NCI-H2227 (cell line): ENCODE data around the gene RASGRP2.
A peak's percentile ranks its signal among the peaks of the same experiment; 100 is the strongest.

ENCODE experiments used
- DNase-seq: peaks from one replicate; lab custom pipeline; 2025; ENCODE audit not compliant: unreplicated experiment; lab: John Stamatoyannopoulos, UW

The RASGRP2 gene

GRCh38 chr11:64757549-64758329, 13.8 kb upstream of the RASGRP2 start:
- no peak for DNase-seq

DNA sequence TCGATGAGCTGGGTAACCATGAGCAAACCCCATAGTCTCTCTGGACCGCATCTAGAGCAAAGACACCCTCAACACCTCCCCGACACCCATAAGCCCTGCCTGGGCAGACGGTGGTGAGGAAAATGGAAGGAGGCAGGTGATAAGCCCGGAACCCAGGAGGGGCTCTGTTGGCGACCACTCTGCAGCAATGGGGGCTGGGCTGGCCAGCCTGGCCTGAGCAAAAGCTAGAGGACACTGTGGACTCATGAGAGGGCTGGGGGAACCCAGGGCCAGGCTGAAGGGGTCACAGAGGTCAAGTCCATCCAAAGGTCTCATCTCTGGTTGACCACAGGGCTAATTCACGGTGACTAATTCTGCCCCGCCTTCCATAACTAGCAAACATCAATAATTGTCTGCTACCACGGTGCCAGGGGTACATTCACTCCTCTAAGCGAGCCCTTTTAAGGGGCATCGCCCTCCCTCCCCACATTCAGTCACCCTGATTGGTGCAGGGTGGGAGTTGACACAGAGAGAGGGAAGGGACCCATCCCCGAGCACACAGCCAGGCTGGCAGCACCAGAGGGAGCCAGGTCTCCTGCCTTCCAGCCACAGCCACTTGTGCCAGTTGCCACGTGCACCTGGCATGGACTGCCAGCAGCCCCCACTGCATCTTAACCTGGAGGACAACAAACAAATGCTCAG, 11.9 kb upstream of the RASGRP2 start:
- DNase-seq, result no peak

GRCh38 chr11:64754919-64755662, 11.1 kb upstream of the RASGRP2 start:
- DNase-seq, result no peak

- DNase-seq, result no peak
These were observed 10.4 kb upstream of the RASGRP2 start for GRCh38 chr11:64754124-64754918.

GRCh38 chr11:64753380-64754123, 9.6 kb upstream of the RASGRP2 start:
- no peak for DNase-seq

GRCh38 chr11:64753019-64753379, 9.1 kb upstream of the RASGRP2 start:
- DNase-seq, result no peak

GRCh38 chr11:64752175-64752970, 8.4 kb upstream of the RASGRP2 start:
- no peak for DNase-seq

DNA sequence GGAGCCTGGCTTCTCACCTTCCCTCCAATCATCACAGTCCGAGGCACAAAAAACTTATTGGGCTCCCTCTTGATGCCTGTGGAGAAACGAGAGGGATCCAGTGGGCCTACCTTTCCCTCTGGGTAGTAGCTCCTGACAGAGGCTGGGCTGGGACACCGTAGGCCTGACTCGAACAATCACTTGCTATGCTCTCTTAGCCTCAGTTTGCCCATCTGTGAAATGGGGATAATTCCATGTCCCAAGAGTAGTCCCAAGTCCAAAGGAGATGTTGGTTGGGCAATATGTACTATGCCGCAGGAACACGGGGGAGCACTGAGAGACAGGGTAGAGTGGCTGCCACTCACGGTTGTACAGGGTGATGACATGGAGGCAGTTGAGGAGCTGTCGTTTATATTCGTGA, 7.6 kb upstream of the RASGRP2 start:
- DNase-seq, result no peak

DNA sequence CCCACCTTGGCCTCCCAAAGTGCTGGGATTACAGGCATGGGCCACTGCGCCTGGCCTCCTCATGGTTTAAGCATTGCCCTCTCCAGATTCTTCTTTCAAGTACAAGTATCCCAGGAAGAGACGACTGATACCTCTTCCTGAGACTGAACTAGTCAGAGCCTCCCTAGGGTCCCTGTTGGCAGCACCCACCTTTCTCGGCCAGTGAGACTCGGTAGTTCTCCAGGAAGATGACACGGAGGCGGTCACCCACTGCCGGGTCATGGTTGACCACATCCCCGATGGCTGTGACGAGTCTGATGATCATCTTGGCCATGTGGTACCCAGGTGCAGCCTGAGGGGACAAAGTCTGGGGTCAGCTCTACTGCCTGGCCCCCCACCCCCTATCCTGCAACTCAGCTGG, 7.2 kb upstream of the RASGRP2 start:
- DNase-seq, result no peak

- no peak for DNase-seq
These were observed 6.6 kb upstream of the RASGRP2 start for GRCh38 chr11:64750361-64751054.

- no peak for DNase-seq
These were observed 4.2 kb upstream of the RASGRP2 start for GRCh38 chr11:64747961-64748665.

DNA sequence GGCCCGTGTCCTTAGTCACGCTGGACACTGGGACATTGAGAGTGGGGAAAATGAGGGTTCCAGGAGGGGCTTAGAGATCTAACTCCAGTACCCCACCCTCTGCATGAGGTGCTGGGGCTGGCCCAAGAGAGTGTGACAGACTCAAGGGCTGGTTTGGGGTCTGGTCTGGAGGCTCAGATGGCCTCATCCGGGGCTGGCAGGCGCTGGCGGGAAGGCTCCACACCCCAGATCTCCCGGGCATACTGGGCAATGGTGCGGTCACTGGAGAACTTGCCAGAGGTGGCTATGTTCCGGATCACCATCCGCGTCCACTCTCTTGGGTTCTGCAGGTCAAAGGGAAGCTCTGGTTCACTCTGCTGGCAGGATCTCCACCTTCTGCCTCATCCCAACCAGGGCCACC, 2.5 kb upstream of the RASGRP2 start:
- no peak for DNase-seq

- DNase-seq, result peak; percentile 89
These were observed 1.8 kb upstream of the RASGRP2 start for GRCh38 chr11:64745521-64746328.

DNA sequence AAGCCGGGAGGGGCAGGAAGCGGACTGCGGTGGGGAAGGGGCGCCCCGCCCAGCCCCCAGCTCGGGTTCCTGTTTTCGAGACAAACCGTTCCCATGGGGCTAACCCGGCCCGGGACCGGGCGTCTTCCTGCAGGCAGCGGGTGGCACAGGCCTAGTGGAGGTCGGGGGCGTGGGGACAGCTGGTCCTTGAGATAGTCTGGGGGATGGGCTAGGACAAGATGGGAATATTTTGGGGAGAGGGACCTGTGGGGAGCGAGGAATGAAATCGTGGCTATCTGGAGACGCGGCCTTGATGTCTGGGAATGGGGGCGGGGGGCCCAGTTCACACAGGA, 1.2 kb upstream of the RASGRP2 start:
- DNase-seq, result peak; percentile 60

GRCh38 chr11:64744544-64745188, 724 bp upstream of the RASGRP2 start:
- DNase-seq, result peak; percentile 55

DNA sequence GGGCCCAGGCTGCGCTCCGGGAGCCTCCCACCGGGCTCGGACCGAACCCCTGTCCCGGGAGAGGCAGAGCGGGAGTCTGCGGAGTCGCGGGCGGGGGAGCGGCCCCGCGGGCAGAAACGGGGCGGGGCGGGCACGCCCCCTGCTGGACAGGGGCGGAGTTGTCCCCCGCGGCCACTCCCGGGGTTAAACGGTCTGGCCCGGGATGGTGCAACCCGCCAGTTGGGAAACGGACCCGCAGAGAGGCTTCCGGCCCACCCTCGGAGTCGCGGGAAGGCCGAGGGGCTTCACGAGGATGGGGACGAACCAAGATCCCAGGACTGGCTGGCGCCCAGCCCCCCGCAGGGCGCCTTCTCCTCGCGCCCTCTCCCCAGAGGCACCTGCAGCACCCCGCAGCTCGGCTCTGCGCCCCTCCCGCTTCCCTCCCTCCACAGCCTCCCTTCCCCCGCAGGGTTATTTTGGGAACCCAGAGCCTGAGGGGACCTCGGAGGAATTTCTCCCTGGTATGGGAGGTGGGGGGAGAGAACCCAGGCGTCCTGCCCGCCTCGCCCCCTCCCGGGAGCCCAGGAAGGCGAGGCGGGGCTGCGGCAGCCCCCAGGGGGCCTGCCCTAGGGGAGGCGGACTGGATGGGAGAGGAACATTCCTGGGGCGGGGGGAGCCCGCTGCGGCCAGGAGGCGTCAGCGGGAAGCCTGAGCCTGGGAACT, 902 bp downstream of the RASGRP2 start:
- DNase-seq, result peak; percentile 57
